Measurements from ENCODE around the gene C11orf52.

Gene C11orf52

GRCh38 chr11:111976119-111976766 lies 57.5 kb downstream of the C11orf52 start:
- TF ChIP-seq CTCF (IDR thresholded peaks at IDR 0.05; ENCODE audit: extremely low read depth, missing control alignments), result no peak
- DNase-seq (ENCODE audit: low spot score), result no peak

Data from GM20000 (cell line).